Body of pancreas (tissue), 4 donors: ENCODE results near the gene SLC17A8. TPM values are rescaled to one million over a fixed set of nuclear protein-coding genes. Genes with fewer than 3 reads are reported as not detected.
"Not testable (repeated sequence)": the region's sequence is repeated elsewhere in the genome, so short reads cannot be mapped to it uniquely, and the experiment has no call there.

ENCODE experiments used
- ATAC-seq: fragments of 150-250 bp; one replicate; pipeline ENCODE4 v1.9.1; 2016
- DNase-seq, 4 donors: peaks; one replicate each; pipeline ENCODE4 v3.0.0-alpha.2; 2019
- H3K27ac ChIP-seq, 4 donors: fragments of 200-600 bp; sonication (generic); 1 replicate in 3 of 4; 2 replicates in 1 of 4; pipeline versions ENCODE4 v1.5.1 to v1.6.1; 2016 to 2019; ENCODE audit warnings: mild to moderate bottlenecking in 1 of 4, mixed read lengths in 1 of 4, moderate library complexity in 1 of 4
- H3K27me3 ChIP-seq, 2 donors: fragments of 200-600 bp; sonication (generic); one replicate each; pipeline ENCODE4 v1.6.0; 2016; ENCODE audit warnings: mild to moderate bottlenecking in 1 of 2
- H3K36me3 ChIP-seq, 2 donors: fragments of 200-600 bp; sonication (generic); replicated peaks in 1 of 2; 2 replicates each; pipeline ENCODE4 v1.5.1; 2016; ENCODE audit warnings: low read depth in 2 of 2; ENCODE audit not compliant: insufficient read depth in 1 of 2
- H3K4me1 ChIP-seq: fragments of 200-600 bp; sonication (generic); one replicate; pipeline ENCODE4 v1.6.0; 2016
- H3K4me3 ChIP-seq, 2 donors: fragments of 200-600 bp; sonication (generic); 1 replicate in 1 of 2; 2 replicates in 1 of 2; pipeline ENCODE4 v1.5.1; 2016 to 2019
- H3K9me3 ChIP-seq, 3 donors: fragments of 200-600 bp; sonication (generic); 1 replicate in 2 of 3; 2 replicates in 1 of 3; pipeline ENCODE4 v1.5.1; 2016
- CTCF ChIP-seq, 7 experiments: fragments of 450-650 bp in 4 of 7; fragments of 200-600 bp in 3 of 7; sonication (generic) in 3 of 7; IDR thresholded peaks; one replicate each; pipeline ENCODE4 v1.5.1; 2016 to 2019; ENCODE audit warnings: antibody characterized with exemption in 7 of 7
- POLR2A ChIP-seq, 3 donors: fragments of 450-650 bp; IDR thresholded peaks; one replicate each; pipeline ENCODE4 v1.6.1; 2016; ENCODE audit warnings: antibody characterized with exemption in 3 of 3, mild to moderate bottlenecking in 2 of 3
- WGBS, 2 donors: methylation state at CpG; one replicate each; pipeline ENCODE4 v1.1.5; 2017; 5-methylcytosine and 5-hydroxymethylcytosine counted together
- intact Hi-C: fragments of 100-400 bp; cut with DNase I; formaldehyde crosslinking; loops from one replicate; pipeline ENCODE4 v1.15.1; 2023
- total RNA-seq, 2 donors: library from RNA; depleted of rRNA; stranded (reverse); fragments of >200 nt; gene quantifications; one replicate each; pipeline ENCODE4 v1.1.0, GENCODE V29; 2016

The SLC17A8 gene
- total RNA-seq = not detected

GRCh38 chr12:100356644-100357223, at the start of gene SLC17A8:
Gene SLC17A8, plus strand, starts transcription at chr12:100357074. Its CDS starts 318 bp downstream, at chr12:100357392.
- H3K27me3 ChIP-seq = no peaks in the 10 kb centered on the region
- 27 to 30% methylated on average over 9 to 13 of the region's 13 CpGs for WGBS, 2 donors
- DNase-seq = peak in 1 of 4 donors; percentile 10
- H3K36me3 ChIP-seq = no peaks in the 10 kb centered on the region
- peak; percentile 45 for ATAC-seq
- H3K4me1 ChIP-seq = peaks cover 7% of the 10 kb centered on the region
- H3K9me3 ChIP-seq = no peaks in the 10 kb centered on the region
- no peak within 1 kb of the TSS for H3K27ac ChIP-seq
- no peak within 1 kb of the TSS for H3K4me3 ChIP-seq
- intact Hi-C loops = no loop called here
- TF ChIP-seq CTCF (IDR thresholded peaks at IDR 0.05) (no peak), POLR2A (IDR thresholded peaks at IDR 0.05) (no peak)

DNA sequence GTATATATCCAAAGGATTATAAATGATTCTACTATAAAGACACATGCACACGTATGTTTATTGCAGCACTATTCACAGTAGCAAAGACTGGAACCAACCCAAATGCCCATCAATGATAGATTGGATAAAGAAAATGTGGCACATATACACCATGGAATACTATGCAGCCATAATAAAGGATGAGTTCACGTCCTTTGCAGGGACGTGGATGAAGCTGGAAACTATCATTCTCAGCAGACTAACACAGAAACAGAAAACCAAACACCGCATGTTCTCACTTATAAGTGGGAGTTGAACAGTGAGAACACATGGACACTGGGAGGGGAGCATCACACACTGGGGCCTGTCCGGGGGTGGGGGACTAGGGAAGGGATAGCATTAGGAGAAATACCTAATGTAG, 48.7 kb upstream of the SLC17A8 start:
- H3K36me3 ChIP-seq, intact Hi-C loops, H3K4me3 ChIP-seq, ATAC-seq, H3K27me3 ChIP-seq, H3K9me3 ChIP-seq, DNase-seq, H3K4me1 ChIP-seq, H3K27ac ChIP-seq: not testable (repeated sequence)
- WGBS, 2 donors = 91 to 94% methylated on average over 5 of the region's 5 CpGs

- intact Hi-C loops = no loop called here
- no peaks in the 10 kb centered on the region for H3K9me3 ChIP-seq
- no peaks in the 10 kb centered on the region for H3K4me1 ChIP-seq
- H3K36me3 ChIP-seq = peaks cover 0 to 8% of the 10 kb centered on the region in 2 donors
- H3K4me3 ChIP-seq = no peak overlapping the region
- no peaks in the 10 kb centered on the region for H3K27me3 ChIP-seq
- 90 to 100% methylated on average over 1 of the region's 1 CpG for WGBS, 2 donors
- ATAC-seq = no peak
- no peak for DNase-seq
- TF ChIP-seq POLR2A (IDR thresholded peaks at IDR 0.05) = no peak
- no peak for TF ChIP-seq CTCF (IDR thresholded peaks at IDR 0.05)
- H3K27ac ChIP-seq = no peak overlapping the region
Measured at GRCh38 chr12:100311317-100311716, 45.6 kb upstream of the SLC17A8 start.

- DNase-seq (no peak), ATAC-seq (no peak)
- TF ChIP-seq POLR2A (IDR thresholded peaks at IDR 0.05) = no peak
- no peak for TF ChIP-seq CTCF (IDR thresholded peaks at IDR 0.05)
- Histone ChIP-seq H3K9me3 (no peaks in the 10 kb centered on the region), H3K27ac (no peak overlapping the region), H3K4me3 (no peak overlapping the region), H3K36me3 (peaks cover 0 to 6% of the 10 kb centered on the region in 2 donors), H3K4me1 (no peaks in the 10 kb centered on the region), H3K27me3 (no peaks in the 10 kb centered on the region)
- WGBS, 2 donors = 91 to 98% methylated on average over 2 of the region's 2 CpGs
- intact Hi-C loops = no loop called here
Measured at GRCh38 chr12:100317371-100317770, 39.5 kb upstream of the SLC17A8 start.

- DNase-seq = no peak
- no peaks in the 10 kb centered on the region for H3K27me3 ChIP-seq
- ATAC-seq = no peak
- H3K36me3 ChIP-seq = peaks cover 5 to 7% of the 10 kb centered on the region in 2 donors
- H3K27ac ChIP-seq = no peak overlapping the region
- no peak overlapping the region for H3K4me3 ChIP-seq
- H3K9me3 ChIP-seq = no peaks in the 10 kb centered on the region
- no peak for TF ChIP-seq POLR2A (IDR thresholded peaks at IDR 0.05)
- no peak for TF ChIP-seq CTCF (IDR thresholded peaks at IDR 0.05)
- intact Hi-C loops = no loop called here
- H3K4me1 ChIP-seq = no peaks in the 10 kb centered on the region
Measured at GRCh38 chr12:100324498-100324897, 32.4 kb upstream of the SLC17A8 start.
